ENCODE measurements around the gene VPS39.

The VPS39 gene

DNA sequence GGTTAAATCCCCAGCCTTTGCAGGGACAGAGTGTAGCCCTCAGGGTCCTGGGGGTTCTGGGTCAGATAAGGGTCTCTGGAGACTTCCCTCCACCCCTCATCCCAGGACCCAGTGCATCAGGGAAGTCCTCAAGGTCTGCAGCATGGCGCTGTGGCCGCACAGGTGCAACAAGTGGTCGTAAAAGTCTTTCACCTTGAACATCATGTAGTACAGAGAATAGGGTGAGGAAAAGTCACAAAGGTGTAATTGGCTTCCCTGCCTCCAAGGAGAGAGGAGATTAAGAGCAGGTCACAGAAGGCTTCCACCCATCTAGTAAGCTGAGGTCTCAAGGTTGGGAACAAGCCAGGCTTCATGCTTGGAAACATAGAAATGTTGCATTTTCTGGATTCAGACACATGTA lies 84.6 kb downstream of the VPS39 start:
- DNase-seq, result no peak

DNA sequence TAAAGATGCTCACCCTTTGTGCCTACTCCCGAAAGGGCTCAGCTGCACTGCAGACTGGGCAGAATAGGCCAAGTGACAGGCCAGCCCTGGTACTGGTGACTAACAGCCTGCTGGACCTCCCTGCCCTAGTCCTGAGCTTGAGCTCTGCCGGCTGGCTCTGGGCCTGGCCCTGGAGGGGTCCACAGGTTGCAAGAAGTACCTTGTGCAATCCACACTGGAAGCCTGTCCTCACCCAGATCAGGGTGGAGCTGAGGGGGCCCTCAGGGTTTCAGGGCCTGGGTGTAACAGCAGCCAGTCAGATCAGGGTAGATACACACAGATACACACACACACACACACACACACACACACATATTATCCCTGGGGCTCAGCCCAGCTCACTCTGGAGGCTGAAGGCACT lies 86.4 kb downstream of the VPS39 start:
- DNase-seq, result no peak

DNA sequence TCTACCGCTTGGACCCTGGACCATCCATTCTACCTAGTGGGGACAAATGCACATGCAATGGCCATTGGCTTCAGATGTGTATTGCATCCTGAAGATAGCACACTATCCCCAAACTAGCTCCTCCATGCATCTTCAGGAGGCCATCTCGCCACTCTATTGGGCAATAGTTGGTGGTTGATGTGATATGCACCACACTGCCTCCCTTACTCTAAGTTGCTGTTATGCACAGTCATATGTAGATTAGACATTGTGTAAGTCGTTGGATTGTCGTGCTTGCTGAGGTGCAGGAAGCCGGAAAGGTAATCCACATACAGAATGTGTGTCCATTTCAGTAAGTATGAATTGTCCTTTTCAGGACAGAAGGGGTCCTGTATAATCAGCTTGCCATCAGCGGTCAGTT lies 87.1 kb downstream of the VPS39 start:
- DNase-seq, result no peak

DNA sequence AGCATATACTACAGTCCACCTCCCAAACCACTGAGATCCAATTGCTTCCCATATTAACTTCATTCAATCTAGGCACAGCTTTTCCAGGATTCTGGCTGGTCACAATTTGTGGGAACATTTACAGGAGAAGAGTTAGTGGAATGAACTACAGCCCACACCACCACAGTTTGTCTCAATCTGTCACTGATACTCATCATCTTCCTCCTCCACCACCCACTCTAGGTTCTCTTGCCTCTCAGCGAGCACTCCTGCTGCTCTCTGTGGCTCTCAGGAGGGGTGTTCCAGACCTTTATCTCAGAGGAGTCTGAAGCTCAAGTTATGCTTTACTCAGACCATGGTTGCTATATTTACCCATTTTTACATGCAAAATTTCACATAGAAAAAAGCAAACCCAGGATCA lies 87.8 kb downstream of the VPS39 start:
- DNase-seq, result no peak

DNA sequence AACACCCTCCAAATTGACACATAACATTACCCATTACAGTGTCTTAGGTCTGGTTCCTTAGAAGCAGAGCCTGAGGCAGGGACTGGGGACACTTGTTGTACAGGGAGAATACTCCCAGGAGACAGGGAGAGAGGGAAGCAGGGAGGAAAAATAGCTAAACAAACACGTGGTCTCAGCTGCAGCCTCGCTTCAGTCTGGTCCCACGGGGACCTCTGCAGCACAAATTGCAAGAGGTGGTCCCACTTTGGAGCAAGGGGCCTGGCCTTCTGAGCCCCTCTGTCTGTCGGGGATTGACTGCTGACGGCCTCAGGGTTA lies 88.7 kb downstream of the VPS39 start:
- DNase-seq, result no peak

DNA sequence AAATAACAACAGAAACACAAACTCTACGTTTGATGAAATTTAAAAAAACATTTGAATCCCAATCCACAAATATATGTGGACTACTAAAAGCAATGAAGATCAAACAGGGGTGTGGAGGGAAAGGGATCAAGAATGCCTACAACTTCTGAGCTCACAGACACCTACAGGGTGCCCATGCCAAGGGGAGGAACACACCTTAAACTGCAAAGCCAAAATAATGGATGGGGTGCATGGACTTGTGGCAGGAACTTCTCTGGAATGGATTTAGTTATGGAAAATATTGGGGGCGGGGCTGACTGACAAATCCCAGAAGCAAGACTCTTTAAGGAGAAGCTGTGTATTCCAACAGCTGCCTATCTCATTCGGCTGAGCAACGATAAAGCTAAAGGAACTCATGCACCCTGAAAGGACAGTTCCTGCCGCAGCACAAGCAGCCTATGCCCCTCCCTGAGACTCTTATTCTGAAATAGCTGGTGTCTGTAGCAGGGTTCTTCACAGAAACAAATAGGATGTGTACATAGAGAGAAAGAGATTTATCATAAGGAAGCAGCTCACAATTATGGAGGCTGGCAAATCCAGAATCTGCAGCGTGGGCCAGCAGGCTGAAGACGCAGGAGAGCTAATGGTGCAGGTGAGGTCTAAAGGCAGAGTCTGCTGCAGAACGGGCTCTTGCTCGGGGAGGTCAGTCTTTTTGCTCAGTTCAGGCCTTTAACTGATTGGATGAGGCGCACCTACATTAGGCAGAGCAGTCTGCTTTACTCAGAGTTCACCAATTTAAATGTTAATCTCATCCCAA lies 89.3 kb downstream of the VPS39 start:
- no peak for DNase-seq

DNA sequence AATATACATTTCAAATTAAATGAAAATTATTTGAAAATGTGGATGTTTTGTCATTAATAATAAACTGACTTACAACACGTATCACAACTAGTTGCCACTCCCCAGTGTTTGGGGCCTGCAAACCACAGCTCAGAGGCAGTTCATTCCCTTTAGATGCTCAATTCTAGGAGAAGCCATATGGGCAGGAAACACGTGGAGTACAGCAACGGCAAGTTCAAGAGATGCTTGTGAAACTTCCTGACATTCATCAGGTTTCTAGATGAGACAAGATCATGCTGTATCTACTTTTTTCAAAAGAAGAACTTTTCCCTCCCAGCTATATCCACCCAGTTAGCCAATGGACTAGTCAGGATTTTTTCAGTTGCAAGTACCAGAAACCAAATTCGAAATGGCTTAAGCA lies 96.2 kb downstream of the VPS39 start:
- DNase-seq, result no peak

DNA sequence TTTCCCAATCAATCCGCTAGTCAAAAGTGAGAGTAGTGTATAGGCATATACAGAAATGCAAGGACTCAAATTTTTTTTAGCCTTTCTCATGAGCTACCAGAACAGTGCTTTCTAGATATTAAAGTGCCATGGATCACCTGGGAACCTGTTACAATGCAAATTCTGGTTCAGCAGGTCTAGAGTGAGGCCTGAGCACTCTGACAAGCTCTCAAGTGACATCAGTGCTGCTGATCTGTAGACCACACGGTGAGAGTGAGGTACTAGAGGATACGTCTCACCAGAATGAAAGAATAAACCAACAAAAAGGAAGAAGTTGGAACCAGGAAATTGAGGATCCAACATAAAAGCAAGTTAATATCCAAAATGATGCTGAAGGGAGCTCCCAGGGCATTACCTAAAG lies 97.7 kb downstream of the VPS39 start:
- no peak for DNase-seq

DNA sequence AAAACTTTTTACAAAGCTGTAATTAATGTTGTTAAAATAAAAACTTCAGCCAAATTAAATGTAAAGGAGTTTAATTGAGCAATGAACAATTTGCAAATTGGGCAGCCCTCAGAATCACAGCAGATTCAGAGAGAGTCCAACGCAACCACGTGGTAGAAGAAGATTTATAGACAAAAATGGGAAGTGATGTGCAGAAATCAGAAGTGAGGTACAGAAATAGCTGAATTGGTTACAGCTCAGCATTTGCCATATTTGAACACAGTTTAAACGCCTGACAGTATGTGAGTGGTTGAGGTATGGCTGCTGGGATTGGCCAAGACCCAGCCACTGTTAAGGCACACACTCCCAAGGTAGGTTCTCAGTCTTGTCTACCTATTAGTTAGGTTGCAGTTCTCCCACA lies 99.3 kb downstream of the VPS39 start:
- DNase-seq, result no peak
